K562 (cell line): ENCODE measurements around the gene TRPV5. TPM values are rescaled to one million over a fixed set of nuclear protein-coding genes. Genes with fewer than 3 reads are reported as not detected.

ENCODE experiments used
- BCOR ChIP-seq: fragments of 450-650 bp; IDR thresholded peaks from 2 replicates; pipeline ENCODE4 v1.6.1; 2016
- BRF2 ChIP-seq: IDR thresholded peaks from 3 replicates; pipeline ENCODE4 v1.6.1; 2011; ENCODE audit warnings: borderline replicate concordance, mild to moderate bottlenecking; ENCODE audit not compliant: insufficient read length, insufficient read depth
- CBX5 ChIP-seq: IDR thresholded peaks from 2 replicates; pipeline ENCODE4 v1.6.1; 2014; ENCODE audit warnings: low read depth, borderline replicate concordance
- FOXJ2 ChIP-seq: fragments of 200-800 bp; sonication (Bioruptor generic); IDR thresholded peaks from 2 replicates; pipeline ENCODE4 v1.6.1; 2016; ENCODE audit warnings: missing genetic modification characterization, missing compliant biosample characterization
- HDGF ChIP-seq: fragments of 450-650 bp; IDR thresholded peaks from 2 replicates; pipeline ENCODE4 v1.6.1; 2016
- HINFP ChIP-seq: fragments of 450-650 bp; conservative IDR thresholded peaks from 2 replicates; pipeline ENCODE4 v1.6.1; 2016; ENCODE audit warnings: missing genetic modification characterization, low read depth, mild to moderate bottlenecking, control low read depth, missing compliant biosample characterization
- KLF1 ChIP-seq: fragments of 450-650 bp; IDR thresholded peaks from 2 replicates; pipeline ENCODE4 v1.6.1; 2016; ENCODE audit warnings: missing genetic modification characterization, missing compliant biosample characterization
- KLF13 ChIP-seq: fragments of 450-650 bp; IDR thresholded peaks from 2 replicates; pipeline ENCODE4 v1.6.1; 2016; ENCODE audit warnings: missing genetic modification characterization, low read depth, mild to moderate bottlenecking, missing compliant biosample characterization, moderate library complexity, borderline replicate concordance
- MECOM ChIP-seq: fragments of 250-450 bp; sonication (Bioruptor Pico); IDR thresholded peaks from 2 replicates; pipeline ENCODE4 v1.8.0; 2022; ENCODE audit warnings: inconsistent platforms
- MED1 ChIP-seq: sonication (generic); formaldehyde crosslinking; IDR thresholded peaks from 2 replicates; pipeline ENCODE4 v1.8.1; 2023; ENCODE audit warnings: missing genetic modification reagents, borderline replicate concordance
- MTA1 ChIP-seq: fragments of 450-650 bp; IDR thresholded peaks from 2 replicates; pipeline ENCODE4 v1.6.1; 2017; ENCODE audit warnings: borderline replicate concordance
- PBX2 ChIP-seq, 2 experiments: IDR thresholded peaks in 1 of 2; conservative IDR thresholded peaks in 1 of 2; 2 replicates each; pipeline ENCODE4 v1.6.1; 2016; ENCODE audit warnings: low read depth in 2 of 2, mild to moderate bottlenecking in 1 of 2, missing compliant biosample characterization in 1 of 2, missing genetic modification characterization in 1 of 2, moderate library complexity in 1 of 2
- TAF1 ChIP-seq: IDR thresholded peaks from 2 replicates; pipeline ENCODE4 v1.6.1; 2011; ENCODE audit warnings: mild to moderate bottlenecking, low read length, moderate library complexity; ENCODE audit not compliant: insufficient read depth, control insufficient read depth, severe bottlenecking; ENCODE audit errors: extremely low read depth
- U2AF2 ChIP-seq: fragments of 200-400 bp; formaldehyde crosslinking; optimal IDR thresholded peaks from 2 replicates; pipeline ENCODE3; 2017; ENCODE audit warnings: low read depth, mild to moderate bottlenecking, low read length
- ZNF347 ChIP-seq: fragments of 450-650 bp; formaldehyde crosslinking; IDR thresholded peaks from 2 replicates; pipeline ENCODE4 v1.4.0; 2020; ENCODE audit warnings: low read depth, mild to moderate bottlenecking, moderate library complexity
- ZNF589 ChIP-seq: fragments of 200-800 bp; sonication (Bioruptor generic); IDR thresholded peaks from 2 replicates; pipeline ENCODE4 v1.6.1; 2016; ENCODE audit warnings: low read depth, missing genetic modification characterization, missing compliant biosample characterization
- ZSCAN29 ChIP-seq: fragments of 450-650 bp; IDR thresholded peaks from 2 replicates; pipeline ENCODE4 v1.6.1; 2017
- polyA plus RNA-seq, 8 experiments: library from polyadenylated mRNA; depleted of rRNA in 4 of 8; stranded (reverse) in 5 of 8; unstranded in 3 of 8; fragments of >200 nt; fragmentation: Nextera tagmentation in 2 of 8; fragmentation: Illumina TruSeq in 1 of 8; extraction: Ambion mirVana in 2 of 8; extraction: Trizol in 1 of 8; gene quantifications; 2 replicates each; pipeline versions ENCODE4 v1.2.1 to v1.2.3, GENCODE V29; 2011 to 2014; ENCODE audit warnings: inconsistent platforms in 1 of 8, missing spikeins in 1 of 8
- total RNA-seq, 7 experiments: library from RNA; depleted of rRNA in 6 of 7; stranded (reverse); fragments of >200 nt in 6 of 7; fragmentation: Illumina TruSeq in 2 of 7; extraction: Trizol in 2 of 7; gene quantifications; 2 replicates each; pipeline versions ENCODE4 v1.2.1 to v1.2.3, GENCODE V29; 2011 to 2021; ENCODE audit warnings: low replicate concordance in 1 of 7
- TF ChIP-seq, protein P1 (sequence below): sonication (generic); formaldehyde crosslinking; IDR thresholded peaks from 2 replicates; pipeline ENCODE4 v1.8.1; 2023; ENCODE audit warnings: mild to moderate bottlenecking, missing genetic modification reagents
- TF ChIP-seq, protein P2 (sequence below): sonication (generic); formaldehyde crosslinking; IDR thresholded peaks from 2 replicates; pipeline ENCODE4 v1.8.0; 2022; ENCODE audit warnings: mild to moderate bottlenecking, missing genetic modification reagents

TRPV5 gene
- total and polyA plus RNA-seq, 9 of the 15 experiments (the other 6 are each of a cell fraction or from before 2014, with no cell fraction given), result not detected

GRCh38 chr7:142890874-142891485 lies 42.6 kb downstream of the TRPV5 start (continued):
- TF ChIP-seq HINFP (no peak), HDGF (no peak), FOXJ2 (tag) (no peak), ZNF589 (CRISPR knock-in tag) (no peak), ZNF347 (CRISPR knock-in tag) (no peak), CBX5 (no peak), BCOR (no peak), TAF1 (no peak), KLF1 (tag) (no peak), PBX2 (CRISPR knock-in tag; IDR thresholded peaks at IDR 0.05; ENCODE audit: low read depth) (no peak), PBX2 (tag; conservative IDR thresholded peaks at IDR 0.05; ENCODE audit: low read depth) (no peak), MED1 (CRISPR knock-in tag) (peak; percentile 30; the same call in 1 of the 2 replicates), MECOM (CRISPR knock-in tag) (no peak), ZSCAN29 (no peak), MTA1 (no peak), KLF13 (tag) (no peak), U2AF2 (no peak), BRF2 (no peak)
- TF ChIP-seq, protein P1, sequence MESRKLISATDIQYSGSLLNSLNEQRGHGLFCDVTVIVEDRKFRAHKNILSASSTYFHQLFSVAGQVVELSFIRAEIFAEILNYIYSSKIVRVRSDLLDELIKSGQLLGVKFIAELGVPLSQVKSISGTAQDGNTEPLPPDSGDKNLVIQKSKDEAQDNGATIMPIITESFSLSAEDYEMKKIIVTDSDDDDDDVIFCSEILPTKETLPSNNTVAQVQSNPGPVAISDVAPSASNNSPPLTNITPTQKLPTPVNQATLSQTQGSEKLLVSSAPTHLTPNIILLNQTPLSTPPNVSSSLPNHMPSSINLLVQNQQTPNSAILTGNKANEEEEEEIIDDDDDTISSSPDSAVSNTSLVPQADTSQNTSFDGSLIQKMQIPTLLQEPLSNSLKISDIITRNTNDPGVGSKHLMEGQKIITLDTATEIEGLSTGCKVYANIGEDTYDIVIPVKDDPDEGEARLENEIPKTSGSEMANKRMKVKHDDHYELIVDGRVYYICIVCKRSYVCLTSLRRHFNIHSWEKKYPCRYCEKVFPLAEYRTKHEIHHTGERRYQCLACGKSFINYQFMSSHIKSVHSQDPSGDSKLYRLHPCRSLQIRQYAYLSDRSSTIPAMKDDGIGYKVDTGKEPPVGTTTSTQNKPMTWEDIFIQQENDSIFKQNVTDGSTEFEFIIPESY (CRISPR knock-in tag), result no peak
- TF ChIP-seq, protein P2, sequence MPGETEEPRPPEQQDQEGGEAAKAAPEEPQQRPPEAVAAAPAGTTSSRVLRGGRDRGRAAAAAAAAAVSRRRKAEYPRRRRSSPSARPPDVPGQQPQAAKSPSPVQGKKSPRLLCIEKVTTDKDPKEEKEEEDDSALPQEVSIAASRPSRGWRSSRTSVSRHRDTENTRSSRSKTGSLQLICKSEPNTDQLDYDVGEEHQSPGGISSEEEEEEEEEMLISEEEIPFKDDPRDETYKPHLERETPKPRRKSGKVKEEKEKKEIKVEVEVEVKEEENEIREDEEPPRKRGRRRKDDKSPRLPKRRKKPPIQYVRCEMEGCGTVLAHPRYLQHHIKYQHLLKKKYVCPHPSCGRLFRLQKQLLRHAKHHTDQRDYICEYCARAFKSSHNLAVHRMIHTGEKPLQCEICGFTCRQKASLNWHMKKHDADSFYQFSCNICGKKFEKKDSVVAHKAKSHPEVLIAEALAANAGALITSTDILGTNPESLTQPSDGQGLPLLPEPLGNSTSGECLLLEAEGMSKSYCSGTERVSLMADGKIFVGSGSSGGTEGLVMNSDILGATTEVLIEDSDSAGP, result no peak
